GM12878 (cell line): ENCODE measurements around the gene HYOU1. TPM values are rescaled to one million over a fixed set of nuclear protein-coding genes. Genes with fewer than 3 reads are reported as not detected.
A peak's percentile ranks its signal among the peaks of the same experiment; 100 is the strongest.

Experiments
- ATAC-seq: fragments of 200-7000 bp; cut with Tn5 transposase; 3 replicates; pipeline ENCODE4 v1.9.1; 2020; ENCODE audit warnings: mild to moderate bottlenecking, moderate library complexity
- BruUV-seq: library from RNA; stranded (reverse); fragments of 400-500 nt; replicated peaks from 2 replicates; lab custom pipeline; 2021; lab: Mats Ljungman, UMichigan
- CTCF ChIA-PET: fragments of 300-600 bp; sonication (Branson Sonifier 250); formaldehyde crosslinking; extraction: SDS; loops from one replicate; lab custom pipeline; 2021; ENCODE audit warnings: inconsistent platforms; lab: Yijun Ruan, JAX
- POLR2A ChIA-PET: fragments of 350-600 bp; formaldehyde crosslinking; extraction: SDS; loops from one replicate; lab custom pipeline; 2021; ENCODE audit warnings: inconsistent platforms; lab: Charles Lee
- RAD21 ChIA-PET: fragments of 300-600 bp; sonication (Branson Sonifier 250); formaldehyde crosslinking; loops from one replicate; lab custom pipeline; 2023; ENCODE audit warnings: antibody characterized with exemption; ENCODE audit not compliant: unreplicated experiment; lab: Charles Lee
- SMC1A ChIA-PET: fragments of 300-600 bp; sonication (Branson Sonifier 250); formaldehyde crosslinking; loops from one replicate; lab custom pipeline; 2023; ENCODE audit not compliant: unreplicated experiment, uncharacterized antibody; lab: Charles Lee
- DNase-seq: peaks from one replicate; pipeline ENCODE4 v3.0.0-alpha.2; 2011; ENCODE audit warnings: low read depth, low spot score
- FAIRE-seq: peaks from 3 replicates; lab custom pipeline; 2011; peaks lifted over from hg19 to GRCh38; lab: Jason Lieb, UNC
- H2AFZ ChIP-seq: 2 replicates; pipeline ENCODE4 v1.6.0; 2011; ENCODE audit warnings: low read depth, low read length, control low read depth; ENCODE audit not compliant: control insufficient read depth
- H3K27ac ChIP-seq: 2 replicates; pipeline ENCODE4 v1.5.1; 2011; ENCODE audit warnings: control low read depth; ENCODE audit not compliant: control insufficient read depth, insufficient read depth
- H3K27me3 ChIP-seq, 2 experiments: replicated peaks in 1 of 2; 2 replicates each; pipeline versions ENCODE4 v1.6.0 to v1.6.1; 2011; ENCODE audit warnings: low read length in 1 of 2; ENCODE audit not compliant: control insufficient read depth in 2 of 2, insufficient read depth in 2 of 2
- H3K36me3 ChIP-seq, 2 experiments: 2 replicates each; pipeline ENCODE4 v1.5.1; 2011; ENCODE audit warnings: low read length in 1 of 2; ENCODE audit not compliant: control insufficient read depth in 2 of 2, insufficient read depth in 2 of 2
- H3K4me1 ChIP-seq: 2 replicates; pipeline ENCODE4 v1.6.1; 2011; ENCODE audit warnings: mild to moderate bottlenecking, low read length, moderate library complexity, mixed read lengths; ENCODE audit not compliant: control insufficient read depth, insufficient read depth
- H3K4me2 ChIP-seq: 2 replicates; pipeline ENCODE4 v1.6.0; 2011; ENCODE audit warnings: control low read depth; ENCODE audit not compliant: control insufficient read depth, insufficient read depth
- H3K4me3 ChIP-seq: fragments of 200-600 bp; sonication (generic); 2 replicates; pipeline ENCODE4 v1.5.1; 2016
- H3K79me2 ChIP-seq: 2 replicates; pipeline ENCODE4 v1.6.0; 2011; ENCODE audit warnings: low read length; ENCODE audit not compliant: control insufficient read depth, insufficient read depth
- H3K9ac ChIP-seq: 2 replicates; pipeline ENCODE4 v1.8.0; 2011; ENCODE audit warnings: low read length, control low read depth, mixed read lengths; ENCODE audit not compliant: control insufficient read depth, insufficient read depth
- H3K9me3 ChIP-seq: replicated peaks from 3 replicates; pipeline ENCODE4 v1.5.1; 2011; ENCODE audit warnings: mild to moderate bottlenecking, low read length; ENCODE audit not compliant: control insufficient read depth, insufficient read depth
- H4K20me1 ChIP-seq: 2 replicates; pipeline ENCODE4 v1.6.0; 2011; ENCODE audit not compliant: control insufficient read depth, insufficient read depth
- KLF5 ChIP-seq: fragments of 450-650 bp; IDR thresholded peaks from 2 replicates; pipeline ENCODE4 v1.6.1; 2014; ENCODE audit warnings: mild to moderate bottlenecking; ENCODE audit not compliant: partially characterized antibody
- NRF1 ChIP-seq: conservative IDR thresholded peaks from 2 replicates; pipeline ENCODE4 v1.6.1; 2011; ENCODE audit warnings: mild to moderate bottlenecking, low read depth, low read length, improper control_type of control experiment
- POLR2A ChIP-seq: IDR thresholded peaks from 2 replicates; pipeline ENCODE4 v1.6.1; 2011; ENCODE audit warnings: low read depth, mild to moderate bottlenecking, low read length
- RFX5 ChIP-seq: IDR thresholded peaks from 2 replicates; pipeline ENCODE4 v1.6.1; 2011; ENCODE audit warnings: low read depth, low read length, improper control_type of control experiment
- ZBTB4 ChIP-seq: fragments of 450-650 bp; formaldehyde crosslinking; IDR thresholded peaks from 2 replicates; pipeline ENCODE4 v1.4.0; 2022; ENCODE audit warnings: mild to moderate bottlenecking, moderate library complexity
- ZNF384 ChIP-seq: IDR thresholded peaks from 2 replicates; pipeline ENCODE4 v1.6.1; 2012; ENCODE audit warnings: low read depth, mild to moderate bottlenecking, low read length, improper control_type of control experiment, borderline replicate concordance
- WGBS: methylation state at CpG from one replicate; pipeline ENCODE4 v1.1.6; 2016; ENCODE audit warnings: low lambda C conversion rate; ENCODE audit not compliant: insufficient replicate concordance, insufficient coverage; ENCODE audit errors: missing lambda C conversion rate; 5-methylcytosine and 5-hydroxymethylcytosine counted together
- in situ Hi-C: fragments of 300-500 bp; cut with MboI; formaldehyde crosslinking; loops from 9 replicates; pipeline ENCODE4 v1.14.3; 2018; ENCODE audit warnings: mixed read lengths
- intact Hi-C: fragments of 100-400 bp; cut with micrococcal nuclease; formaldehyde crosslinking; loops from one replicate; pipeline ENCODE4 v1.14.2; 2022; ENCODE audit not compliant: unreplicated experiment
- polyA plus RNA-seq, 11 experiments: library from polyadenylated mRNA; depleted of rRNA in 4 of 11; unstranded in 6 of 11; stranded (reverse) in 5 of 11; fragments of >200 nt; fragmentation: Nextera tagmentation in 4 of 11; fragmentation: Illumina TruSeq in 1 of 11; extraction: Ambion mirVana in 4 of 11; extraction: Trizol in 1 of 11; gene quantifications; 1 replicate in 1 of 11; 2 replicates in 10 of 11; pipeline versions ENCODE4 v1.2.1 to v1.2.3, GENCODE V29; 2011 to 2016; ENCODE audit warnings: inconsistent platforms in 2 of 11, missing spikeins in 2 of 11, low read depth in 1 of 11
- total RNA-seq, 4 experiments: library from RNA; depleted of rRNA in 3 of 4; stranded (reverse); fragments of >200 nt in 3 of 4; fragmentation: Illumina TruSeq in 1 of 4; extraction: Trizol in 1 of 4; gene quantifications; 2 replicates each; pipeline versions ENCODE4 v1.2.1 to v1.2.3, GENCODE V29; 2013 to 2021
- TF ChIP-seq, protein P1 (sequence below): fragments of 450-650 bp; IDR thresholded peaks from 2 replicates; pipeline ENCODE4 v1.6.1; 2018; ENCODE audit warnings: borderline replicate concordance, mild to moderate bottlenecking; ENCODE audit not compliant: partially characterized antibody

HYOU1 gene
- total and polyA plus RNA-seq, 10 of the 15 experiments (the other 5 are each of a cell fraction or from before 2014, with no cell fraction given): 15.4 to 157 (median 109) TPM

- in situ Hi-C loops (no loop called here), intact Hi-C loops (no loop called here)
- Histone ChIP-seq H2AFZ (no peak overlapping the region), H3K4me1 (no peaks in the 10 kb centered on the region), H3K9ac (no peak overlapping the region), H3K4me2 (no peak overlapping the region), H3K9me3 (no peaks in the 10 kb centered on the region), H3K27me3 (no peaks in the 10 kb centered on the region), H3K4me3 (no peak overlapping the region), H3K36me3 (peaks cover 17 to 19% of the 10 kb centered on the region in 2 experiments), H3K79me2 (no peaks in the 10 kb centered on the region), H4K20me1 (no peaks in the 10 kb centered on the region), H3K27ac (no peak overlapping the region)
- ChIA-PET CTCF (interaction anchor here (1.0 kb wide), 1 partner anchor 118 kb away, joined by 3 read pairs; no protein-coding TSS in a partner anchor), POLR2A (interaction anchor here (0.9 kb wide), 1 partner anchor 11 kb away, joined by 3 read pairs; the partner anchor contains the start of gene VPS11), SMC1A (no interaction called here), RAD21 (no interaction called here)
- ATAC-seq (no peak), DNase-seq (no peak), FAIRE-seq (no peak)
- 94% methylated on average over 19 of the region's 19 CpGs for WGBS
- TF ChIP-seq POLR2A (peak; percentile 32; the same call in 1 of the 2 replicates), ZBTB4 (CRISPR knock-in tag) (no peak)
- BruUV-seq: no TSS peak
Measured at GRCh38 chr11:119078675-119079420, 21.8 kb upstream of the HYOU1 start.

- DNase-seq (no peak), ATAC-seq (no peak), FAIRE-seq (no peak)
- POLR2A ChIA-PET: no interaction called here
- no peaks in the 10 kb centered on the region for H3K4me1 ChIP-seq
- RAD21 ChIA-PET: no interaction called here
- H3K79me2 ChIP-seq: no peaks in the 10 kb centered on the region
- CTCF ChIA-PET: no interaction called here
- in situ Hi-C loops: no loop called here
- H4K20me1 ChIP-seq: no peaks in the 10 kb centered on the region
- SMC1A ChIA-PET: no interaction called here
- intact Hi-C loops: no loop called here
- H3K9me3 ChIP-seq: no peaks in the 10 kb centered on the region
- H3K27me3 ChIP-seq: no peaks in the 10 kb centered on the region
- H3K4me2 ChIP-seq: no peak overlapping the region
- WGBS: 95% methylated on average over 11 of the region's 11 CpGs
- no TSS peak for BruUV-seq
- peaks cover 19 to 24% of the 10 kb centered on the region in 2 experiments for H3K36me3 ChIP-seq
- no peak overlapping the region for H2AFZ ChIP-seq
- H3K9ac ChIP-seq: no peak overlapping the region
- H3K4me3 ChIP-seq: no peak overlapping the region
- H3K27ac ChIP-seq: no peak overlapping the region
- no peak for TF ChIP-seq RFX5
- TF ChIP-seq ZNF384: no peak
- no peak for TF ChIP-seq KLF5
- TF ChIP-seq NRF1: no peak
- TF ChIP-seq, protein P1, sequence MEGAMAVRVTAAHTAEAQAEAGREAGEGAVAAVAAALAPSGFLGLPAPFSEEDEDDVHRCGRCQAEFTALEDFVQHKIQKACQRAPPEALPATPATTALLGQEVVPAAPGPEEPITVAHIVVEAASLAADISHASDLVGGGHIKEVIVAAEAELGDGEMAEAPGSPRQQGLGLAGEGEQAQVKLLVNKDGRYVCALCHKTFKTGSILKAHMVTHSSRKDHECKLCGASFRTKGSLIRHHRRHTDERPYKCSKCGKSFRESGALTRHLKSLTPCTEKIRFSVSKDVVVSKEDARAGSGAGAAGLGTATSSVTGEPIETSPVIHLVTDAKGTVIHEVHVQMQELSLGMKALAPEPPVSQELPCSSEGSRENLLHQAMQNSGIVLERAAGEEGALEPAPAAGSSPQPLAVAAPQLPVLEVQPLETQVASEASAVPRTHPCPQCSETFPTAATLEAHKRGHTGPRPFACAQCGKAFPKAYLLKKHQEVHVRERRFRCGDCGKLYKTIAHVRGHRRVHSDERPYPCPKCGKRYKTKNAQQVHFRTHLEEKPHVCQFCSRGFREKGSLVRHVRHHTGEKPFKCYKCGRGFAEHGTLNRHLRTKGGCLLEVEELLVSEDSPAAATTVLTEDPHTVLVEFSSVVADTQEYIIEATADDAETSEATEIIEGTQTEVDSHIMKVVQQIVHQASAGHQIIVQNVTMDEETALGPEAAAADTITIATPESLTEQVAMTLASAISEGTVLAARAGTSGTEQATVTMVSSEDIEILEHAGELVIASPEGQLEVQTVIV: no peak
Measured at GRCh38 chr11:119077839-119078238, 20.8 kb upstream of the HYOU1 start.
